OCI-LY1 (cell line): Measurements from ENCODE around the gene DRAP1.

Source experiments
- H2AFZ ChIP-seq: fragments of 200-600 bp; sonication (generic), shearing (Covaris generic); 2 replicates; pipeline ENCODE4 v1.6.0; 2014; ENCODE audit warnings: antibody characterized with exemption, mild to moderate bottlenecking, low read length
- H3F3A ChIP-seq: fragments of 200-600 bp; sonication (generic), shearing (Covaris generic); 2 replicates; pipeline ENCODE4 v1.6.0; 2014; ENCODE audit warnings: mild to moderate bottlenecking, antibody characterized with exemption, low read length, moderate library complexity; ENCODE audit not compliant: insufficient read depth
- H3K27ac ChIP-seq: fragments of 200-600 bp; sonication (generic); 2 replicates; pipeline ENCODE4 v1.5.1; 2014; ENCODE audit warnings: low read length, mixed run types, mild to moderate bottlenecking, low read depth; ENCODE audit not compliant: poor library complexity, severe bottlenecking
- H3K27me3 ChIP-seq: fragments of 200-600 bp; sonication (generic); 2 replicates; pipeline ENCODE4 v1.6.0; 2014; ENCODE audit warnings: antibody characterized with exemption, mild to moderate bottlenecking, low read length, moderate library complexity; ENCODE audit not compliant: insufficient read depth
- H3K36me3 ChIP-seq: fragments of 200-600 bp; sonication (generic); 2 replicates; pipeline ENCODE4 v1.6.1; 2014; ENCODE audit warnings: mild to moderate bottlenecking, antibody characterized with exemption, low read length, moderate library complexity, mixed read lengths; ENCODE audit not compliant: insufficient read depth
- H3K4me1 ChIP-seq: fragments of 200-600 bp; sonication (generic); 2 replicates; pipeline ENCODE4 v1.5.1; 2014; ENCODE audit warnings: mild to moderate bottlenecking, low read length, moderate library complexity; ENCODE audit not compliant: insufficient read depth, severe bottlenecking
- H3K4me2 ChIP-seq: fragments of 200-600 bp; sonication (generic), shearing (Covaris generic); 2 replicates; pipeline ENCODE4 v1.6.1; 2014; ENCODE audit warnings: low read length
- H3K4me3 ChIP-seq: fragments of 200-600 bp; sonication (generic); 2 replicates; pipeline ENCODE4 v1.5.1; 2014; ENCODE audit warnings: low read length, low read depth, mild to moderate bottlenecking, mixed read lengths; ENCODE audit not compliant: poor library complexity, severe bottlenecking
- H3K79me2 ChIP-seq: fragments of 200-600 bp; shearing (Covaris generic); 2 replicates; pipeline ENCODE4 v1.6.1; 2016; ENCODE audit warnings: mixed run types, low read length, mixed read lengths; ENCODE audit not compliant: insufficient read depth
- H3K9ac ChIP-seq: fragments of 200-600 bp; sonication (generic), shearing (Covaris generic); 2 replicates; pipeline ENCODE4 v1.6.1; 2014; ENCODE audit warnings: mild to moderate bottlenecking, low read length, mixed read lengths
- H3K9me2 ChIP-seq: fragments of 200-600 bp; sonication (generic), shearing (Covaris generic); 2 replicates; pipeline ENCODE4 v1.6.1; 2014; ENCODE audit warnings: low read depth, mild to moderate bottlenecking, low read length, mixed read lengths
- H3K9me3 ChIP-seq: fragments of 200-600 bp; shearing (Covaris generic); 2 replicates; pipeline ENCODE4 v1.6.1; 2014; ENCODE audit warnings: low read length, mixed read lengths
- H4K20me1 ChIP-seq: fragments of 200-600 bp; sonication (generic), shearing (Covaris generic); 2 replicates; pipeline ENCODE4 v1.6.0; 2016; ENCODE audit warnings: mild to moderate bottlenecking, low read length; ENCODE audit not compliant: insufficient read depth
- CTCF ChIP-seq: fragments of 200-600 bp; sonication (generic), shearing (Covaris generic); IDR thresholded peaks from 2 replicates; pipeline ENCODE4 v1.5.1; 2017; ENCODE audit warnings: mild to moderate bottlenecking, antibody characterized with exemption, low read length, moderate library complexity, mixed read lengths
- EZH2 ChIP-seq: fragments of 200-600 bp; sonication (generic), shearing (Covaris generic); IDR thresholded peaks from 2 replicates; pipeline ENCODE4 v1.8.0; 2017; ENCODE audit warnings: borderline replicate concordance, mixed run types, mild to moderate bottlenecking, antibody characterized with exemption, low read length, moderate library complexity, mixed read lengths

The DRAP1 gene

GRCh38 chr11:65907878-65908277 is 11.3 kb upstream of the DRAP1 start:
- H3K4me2 ChIP-seq: no peak overlapping the region
- no peak overlapping the region for H3K4me3 ChIP-seq
- H3K27me3 ChIP-seq: peaks cover 12% of the 10 kb centered on the region
- no peak overlapping the region for H2AFZ ChIP-seq
- H4K20me1 ChIP-seq: no peaks in the 10 kb centered on the region
- no peak overlapping the region for H3K27ac ChIP-seq
- H3K4me1 ChIP-seq: no peaks in the 10 kb centered on the region
- no peaks in the 10 kb centered on the region for H3K9me3 ChIP-seq
- H3K9ac ChIP-seq: no peak overlapping the region
- H3K79me2 ChIP-seq: no peaks in the 10 kb centered on the region
- no peaks in the 10 kb centered on the region for H3F3A ChIP-seq
- TF ChIP-seq CTCF (no peak), EZH2 (no peak)
- H3K36me3 ChIP-seq: no peaks in the 10 kb centered on the region
- no peaks in the 10 kb centered on the region for H3K9me2 ChIP-seq

GRCh38 chr11:65911682-65912568 is 7.3 kb upstream of the DRAP1 start:
- no peak overlapping the region for H3K9ac ChIP-seq
- no peak overlapping the region for H3K27ac ChIP-seq
- peaks cover 10% of the 10 kb centered on the region for H3K27me3 ChIP-seq
- no peaks in the 10 kb centered on the region for H3F3A ChIP-seq
- H3K4me2 ChIP-seq: no peak overlapping the region
- no peaks in the 10 kb centered on the region for H3K9me3 ChIP-seq
- no peaks in the 10 kb centered on the region for H3K4me1 ChIP-seq
- H4K20me1 ChIP-seq: no peaks in the 10 kb centered on the region
- H3K79me2 ChIP-seq: no peaks in the 10 kb centered on the region
- H3K9me2 ChIP-seq: no peaks in the 10 kb centered on the region
- TF ChIP-seq CTCF (no peak), EZH2 (no peak)
- no peak overlapping the region for H3K4me3 ChIP-seq
- H2AFZ ChIP-seq: no peak overlapping the region
- H3K36me3 ChIP-seq: no peaks in the 10 kb centered on the region

GRCh38 chr11:65912845-65913244 is 6.4 kb upstream of the DRAP1 start:
- H3K4me1 ChIP-seq: peaks cover 7% of the 10 kb centered on the region
- TF ChIP-seq EZH2 (no peak), CTCF (no peak)
- no peaks in the 10 kb centered on the region for H3K79me2 ChIP-seq
- H4K20me1 ChIP-seq: no peaks in the 10 kb centered on the region
- no peak overlapping the region for H3K4me2 ChIP-seq
- H3K9me2 ChIP-seq: no peaks in the 10 kb centered on the region
- H3K27me3 ChIP-seq: peaks cover 9% of the 10 kb centered on the region
- H3K9me3 ChIP-seq: no peaks in the 10 kb centered on the region
- H3K27ac ChIP-seq: no peak overlapping the region
- no peak overlapping the region for H2AFZ ChIP-seq
- no peaks in the 10 kb centered on the region for H3F3A ChIP-seq
- no peak overlapping the region for H3K4me3 ChIP-seq
- no peaks in the 10 kb centered on the region for H3K36me3 ChIP-seq
- H3K9ac ChIP-seq: no peak overlapping the region
